T-helper 2 cell treated with Interferon-gamma antibody and Interleukin-4, amounts not matched to agents 5 μg/mL and 100 μg/mL, for 36 hours (primary cell): ENCODE measurements around the gene SLC39A11.
"Not testable (repeated sequence)": the region's sequence is repeated elsewhere in the genome, so short reads cannot be mapped to it uniquely, and the experiment has no call there.

Experiments used
- DNase-seq: peaks from one replicate; pipeline ENCODE4 v3.0.0; 2021; ENCODE audit warnings: low spot score
- H3K27ac Mint-ChIP-seq: one replicate; pipeline ENCODE4 v1.8.0; 2021; ENCODE audit warnings: mild to moderate bottlenecking, mixed read lengths
- H3K27me3 Mint-ChIP-seq: one replicate; pipeline ENCODE4 v1.8.0; 2021; ENCODE audit warnings: low read depth, mixed read lengths
- H3K36me3 Mint-ChIP-seq: one replicate; pipeline ENCODE4 v1.8.0; 2021; ENCODE audit warnings: low read depth, mixed read lengths
- H3K4me1 Mint-ChIP-seq: one replicate; pipeline ENCODE4 v1.8.0; 2021; ENCODE audit warnings: low read depth, mixed read lengths
- H3K4me3 Mint-ChIP-seq: one replicate; pipeline ENCODE4 v1.8.0; 2022; ENCODE audit warnings: mild to moderate bottlenecking, moderate library complexity, mixed read lengths
- H3K9me3 Mint-ChIP-seq: one replicate; pipeline ENCODE4 v1.8.0; 2021; ENCODE audit warnings: mixed read lengths

Gene SLC39A11, protein sequence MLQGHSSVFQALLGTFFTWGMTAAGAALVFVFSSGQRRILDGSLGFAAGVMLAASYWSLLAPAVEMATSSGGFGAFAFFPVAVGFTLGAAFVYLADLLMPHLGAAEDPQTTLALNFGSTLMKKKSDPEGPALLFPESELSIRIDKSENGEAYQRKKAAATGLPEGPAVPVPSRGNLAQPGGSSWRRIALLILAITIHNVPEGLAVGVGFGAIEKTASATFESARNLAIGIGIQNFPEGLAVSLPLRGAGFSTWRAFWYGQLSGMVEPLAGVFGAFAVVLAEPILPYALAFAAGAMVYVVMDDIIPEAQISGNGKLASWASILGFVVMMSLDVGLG

DNA sequence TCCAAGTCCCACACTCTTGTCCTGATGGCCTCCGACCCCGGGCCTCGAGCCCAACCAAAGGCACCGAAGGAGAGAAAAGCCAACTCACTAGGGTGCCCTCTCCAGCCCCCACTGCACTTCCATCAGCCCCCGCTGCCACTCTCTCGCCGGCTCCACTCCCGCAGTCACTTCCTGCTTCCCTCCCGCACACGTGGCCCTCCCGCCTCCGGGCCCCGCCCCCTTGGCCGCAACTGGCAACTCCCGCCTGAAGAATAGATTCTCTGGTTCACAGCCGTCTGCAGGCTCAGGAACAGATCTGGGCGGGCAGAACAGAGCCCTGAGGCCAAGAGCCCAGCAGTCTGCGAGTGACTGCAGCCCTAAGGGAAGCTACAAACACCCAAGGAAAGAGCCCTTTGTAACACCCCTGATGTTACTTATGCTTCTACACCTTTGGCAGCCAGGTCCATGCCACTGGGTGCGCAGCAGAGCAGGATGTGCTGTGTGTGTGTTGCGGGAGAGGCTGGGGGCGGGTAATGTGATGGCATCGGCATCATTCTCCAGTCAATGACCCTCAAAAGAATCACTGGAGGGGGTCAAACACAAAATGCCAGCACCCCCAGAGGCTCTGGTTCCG, at the start of gene SLC39A11:
SLC39A11 (minus strand) TSS at position 166 of the 613 bp plus-strand sequence. CDS start 3,924 bp downstream, outside the sequence.
- DNase-seq: peak; percentile 90
- peaks cover 14% of the 10 kb centered on the region for H3K4me1 Mint-ChIP-seq

DNA sequence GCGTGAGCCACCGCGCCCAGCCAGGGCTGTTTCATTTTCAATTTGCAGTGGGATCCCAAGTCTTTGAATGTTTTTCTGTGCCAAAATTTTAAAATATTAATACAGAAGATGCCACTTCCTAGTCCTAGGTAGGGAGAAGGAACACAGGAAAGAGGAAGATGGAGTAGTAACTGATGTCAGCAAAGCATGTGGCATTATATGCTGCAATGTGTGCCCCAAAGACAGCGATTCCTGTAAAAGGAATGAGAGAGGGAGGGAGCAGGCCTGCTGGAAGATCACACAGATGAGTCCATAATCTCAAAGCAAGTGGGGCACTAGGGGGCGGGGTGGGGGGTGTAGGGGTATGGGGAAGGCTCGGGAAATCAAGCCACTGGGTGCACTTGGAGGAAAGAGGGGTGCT, 48.9 kb upstream of the SLC39A11 start:
- Mint-ChIP-seq H3K36me3 (no peaks in the 10 kb centered on the region), H3K4me1 (peaks cover 9% of the 10 kb centered on the region), H3K27me3 (peaks cover 2% of the 10 kb centered on the region), H3K4me3 (no peak overlapping the region), H3K27ac (no peak overlapping the region), H3K9me3 (peaks cover 21% of the 10 kb centered on the region)
- DNase-seq: no peak

More for the DNA sequence above, at the start of gene SLC39A11:
- Mint-ChIP-seq H3K9me3 (no peaks in the 10 kb centered on the region), H3K27me3 (peaks cover 6% of the 10 kb centered on the region), H3K4me3 (peak within 1 kb of the TSS; percentile 100), H3K27ac (peak within 1 kb of the TSS; percentile 97), H3K36me3 (peaks cover 4% of the 10 kb centered on the region)

DNA sequence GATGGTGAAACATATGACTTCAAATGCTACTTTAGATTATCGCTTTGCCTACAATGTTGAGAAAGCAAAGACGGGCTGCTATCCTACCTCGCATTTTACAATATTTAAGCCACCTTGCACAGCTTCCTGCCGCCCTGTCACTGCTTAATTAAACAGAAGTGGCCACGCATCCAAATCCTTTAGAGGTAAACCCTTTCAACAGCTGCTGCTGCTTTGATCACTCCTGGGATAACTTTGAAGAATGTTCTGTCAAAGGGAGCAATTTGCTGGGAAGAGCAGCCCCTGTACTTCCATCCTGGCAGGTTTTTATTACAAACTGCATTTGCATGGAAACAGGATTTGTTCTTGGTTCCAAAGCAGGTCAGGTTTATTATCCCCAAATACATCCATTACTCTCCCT, 48.1 kb upstream of the SLC39A11 start:
- DNase-seq: no peak
- H3K4me1 Mint-ChIP-seq: peaks cover 9% of the 10 kb centered on the region
- no peak overlapping the region for H3K4me3 Mint-ChIP-seq
- peaks cover 2% of the 10 kb centered on the region for H3K27me3 Mint-ChIP-seq
- no peaks in the 10 kb centered on the region for H3K36me3 Mint-ChIP-seq
- H3K27ac Mint-ChIP-seq: no peak overlapping the region
- peaks cover 15% of the 10 kb centered on the region for H3K9me3 Mint-ChIP-seq

DNA sequence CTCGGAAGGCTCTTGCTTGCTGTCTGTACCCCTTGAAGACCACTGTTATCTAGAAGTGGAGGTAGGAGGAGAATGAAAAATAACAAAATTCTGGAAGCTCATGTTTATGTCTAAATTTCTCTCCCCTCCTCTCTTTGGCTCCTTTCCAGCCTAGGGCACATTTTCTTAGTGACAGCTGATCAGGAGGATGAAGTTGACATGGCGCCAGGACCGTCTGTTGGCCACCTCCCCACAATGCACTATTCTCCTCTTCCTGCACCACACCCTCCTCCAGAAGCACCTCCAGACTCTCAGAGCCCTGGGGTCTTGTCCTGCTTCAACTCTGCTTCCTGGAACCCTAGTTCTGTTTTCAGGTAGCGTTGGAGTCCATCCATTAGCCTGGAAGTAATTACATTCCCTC, 46.8 kb upstream of the SLC39A11 start:
- DNase-seq: no peak
- H3K27me3 Mint-ChIP-seq: peaks cover 2% of the 10 kb centered on the region
- peaks cover 9% of the 10 kb centered on the region for H3K4me1 Mint-ChIP-seq
- no peak overlapping the region for H3K4me3 Mint-ChIP-seq
- H3K9me3 Mint-ChIP-seq: peaks cover 5% of the 10 kb centered on the region
- H3K36me3 Mint-ChIP-seq: no peaks in the 10 kb centered on the region
- H3K27ac Mint-ChIP-seq: no peak overlapping the region

DNA sequence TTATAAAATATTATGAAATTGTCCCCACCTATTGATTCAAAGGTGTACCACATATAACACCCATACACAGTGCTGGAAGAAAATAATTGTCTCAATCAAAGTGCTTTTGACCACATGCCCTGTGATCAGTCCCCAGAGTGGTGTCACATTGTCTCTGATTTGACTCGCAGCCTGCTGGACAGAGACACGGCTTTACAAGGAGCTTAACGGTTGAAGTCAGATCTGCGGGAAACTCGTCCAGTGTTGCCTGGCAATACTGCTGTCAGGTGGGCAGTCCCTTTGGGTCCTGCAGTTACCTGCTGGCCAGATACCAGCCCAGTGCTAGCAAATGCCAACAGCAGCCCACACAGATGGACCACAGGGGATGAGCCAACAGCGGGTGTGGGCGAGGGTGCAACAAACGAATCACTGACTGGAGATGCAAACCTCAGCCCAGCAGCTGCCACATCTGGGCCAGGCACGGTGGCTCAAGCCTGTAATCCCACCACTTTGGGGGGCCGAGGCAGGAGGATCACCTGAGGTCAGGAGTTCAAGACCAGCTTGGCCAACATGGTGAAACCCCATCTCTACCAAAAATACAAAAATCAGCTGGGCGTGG, 46.2 kb upstream of the SLC39A11 start:
- H3K4me3 Mint-ChIP-seq: no peak overlapping the region
- no peaks in the 10 kb centered on the region for H3K36me3 Mint-ChIP-seq
- no peak for DNase-seq
- no peaks in the 10 kb centered on the region for H3K9me3 Mint-ChIP-seq
- H3K27ac Mint-ChIP-seq: no peak overlapping the region
- peaks cover 9% of the 10 kb centered on the region for H3K4me1 Mint-ChIP-seq
- H3K27me3 Mint-ChIP-seq: peaks cover 2% of the 10 kb centered on the region

DNA sequence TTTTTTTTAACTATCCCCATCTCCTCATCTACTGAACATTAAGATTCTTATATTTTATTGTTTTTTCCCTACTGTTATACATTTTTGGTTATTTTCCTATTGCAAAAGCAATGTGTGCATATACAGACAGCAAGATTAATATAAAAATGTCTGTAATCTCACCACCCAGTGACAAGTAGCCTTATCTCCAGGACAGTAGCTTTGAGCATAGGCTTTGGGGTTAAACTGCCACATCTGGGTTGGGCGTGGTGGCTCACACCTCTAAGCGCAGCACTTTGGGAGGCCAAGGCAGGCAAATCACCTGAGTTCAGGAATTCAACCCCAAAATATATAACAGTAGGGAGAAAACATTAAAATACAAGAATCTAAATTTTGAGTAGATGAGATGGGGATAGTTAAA, 44.9 kb upstream of the SLC39A11 start:
- Mint-ChIP-seq H3K4me3 (no peak overlapping the region), H3K4me1 (no peaks in the 10 kb centered on the region), H3K9me3 (no peaks in the 10 kb centered on the region), H3K27me3 (peaks cover 2% of the 10 kb centered on the region), H3K36me3 (no peaks in the 10 kb centered on the region), H3K27ac (no peak overlapping the region)
- no peak for DNase-seq

DNA sequence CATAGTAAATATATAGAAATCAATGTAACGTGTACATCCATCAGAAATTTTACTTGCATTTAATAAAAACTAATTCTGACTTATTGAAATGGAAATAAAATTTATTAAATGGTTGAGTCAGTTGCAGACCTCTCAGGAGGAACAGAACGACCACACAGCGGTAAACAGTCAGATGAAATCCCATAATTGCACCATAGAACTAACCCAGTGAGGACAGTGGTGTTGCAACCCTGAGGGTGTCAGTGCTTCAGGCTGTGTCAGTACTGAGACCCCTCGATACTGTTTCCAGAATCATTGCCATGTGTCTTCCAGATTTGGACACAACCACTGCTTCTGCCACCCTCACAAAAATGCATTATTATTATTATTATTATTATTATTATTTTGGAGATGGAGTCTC, 43.3 kb upstream of the SLC39A11 start:
- no peak overlapping the region for H3K27ac Mint-ChIP-seq
- H3K9me3 Mint-ChIP-seq: no peaks in the 10 kb centered on the region
- H3K4me3 Mint-ChIP-seq: no peak overlapping the region
- no peak for DNase-seq
- H3K36me3 Mint-ChIP-seq: no peaks in the 10 kb centered on the region
- H3K4me1 Mint-ChIP-seq: no peaks in the 10 kb centered on the region
- peaks cover 2% of the 10 kb centered on the region for H3K27me3 Mint-ChIP-seq

- H3K4me1 Mint-ChIP-seq: no peaks in the 10 kb centered on the region
- H3K4me3 Mint-ChIP-seq: no peak overlapping the region
- H3K27ac Mint-ChIP-seq: no peak overlapping the region
These were observed 41.6 kb upstream of the SLC39A11 start for GRCh38 chr17:73133911-73134649.

GRCh38 chr17:73132085-73132492, 39.6 kb upstream of the SLC39A11 start:
- Mint-ChIP-seq H3K4me1 (no peaks in the 10 kb centered on the region), H3K4me3 (no peak overlapping the region), H3K27me3 (no peaks in the 10 kb centered on the region), H3K9me3 (no peaks in the 10 kb centered on the region), H3K36me3 (no peaks in the 10 kb centered on the region), H3K27ac (no peak overlapping the region)
- DNase-seq: no peak

More at GRCh38 chr17:73133911-73134649, 41.6 kb upstream of the SLC39A11 start:
- no peak for DNase-seq
- H3K36me3 Mint-ChIP-seq: no peaks in the 10 kb centered on the region
- H3K27me3 Mint-ChIP-seq: peaks cover 2% of the 10 kb centered on the region
- H3K9me3 Mint-ChIP-seq: no peaks in the 10 kb centered on the region

GRCh38 chr17:73131439-73131838, 39.0 kb upstream of the SLC39A11 start:
- DNase-seq, H3K27me3 Mint-ChIP-seq, H3K27ac Mint-ChIP-seq, H3K4me1 Mint-ChIP-seq, H3K9me3 Mint-ChIP-seq, H3K4me3 Mint-ChIP-seq, H3K36me3 Mint-ChIP-seq: not testable (repeated sequence)

GRCh38 chr17:73130977-73131376, 38.5 kb upstream of the SLC39A11 start:
- Mint-ChIP-seq H3K36me3 (no peaks in the 10 kb centered on the region), H3K27ac (no peak overlapping the region), H3K4me1 (no peaks in the 10 kb centered on the region), H3K9me3 (no peaks in the 10 kb centered on the region), H3K4me3 (no peak overlapping the region), H3K27me3 (no peaks in the 10 kb centered on the region)
- no peak for DNase-seq

GRCh38 chr17:73128496-73128895, 36.0 kb upstream of the SLC39A11 start:
- no peak for DNase-seq
- H3K4me1 Mint-ChIP-seq: no peaks in the 10 kb centered on the region
- H3K27me3 Mint-ChIP-seq: no peaks in the 10 kb centered on the region
- no peak overlapping the region for H3K4me3 Mint-ChIP-seq
- H3K36me3 Mint-ChIP-seq: no peaks in the 10 kb centered on the region
- no peak overlapping the region for H3K27ac Mint-ChIP-seq
- H3K9me3 Mint-ChIP-seq: no peaks in the 10 kb centered on the region

GRCh38 chr17:73126716-73127473, 34.4 kb upstream of the SLC39A11 start:
- Mint-ChIP-seq H3K27me3 (no peaks in the 10 kb centered on the region), H3K4me1 (no peaks in the 10 kb centered on the region), H3K27ac (no peak overlapping the region), H3K4me3 (no peak overlapping the region), H3K9me3 (no peaks in the 10 kb centered on the region), H3K36me3 (no peaks in the 10 kb centered on the region)
- no peak for DNase-seq
